HepG2 (cell line): Measurements from ENCODE around the gene BABAM2. TPM values are rescaled to one million over a fixed set of nuclear protein-coding genes. Genes with fewer than 3 reads are reported as not detected.
A peak's percentile ranks its signal among the peaks of the same experiment; 100 is the strongest.

ENCODE experiments used
- ATAC-seq: fragments of 200-7000 bp; cut with Tn5 transposase; 3 replicates; pipeline ENCODE4 v1.9.1; 2020; ENCODE audit warnings: mild to moderate bottlenecking, moderate library complexity
- BruUV-seq: library from RNA; stranded (reverse); fragments of 400-500 nt; replicated peaks from 2 replicates; lab custom pipeline; 2021; lab: Mats Ljungman, UMichigan
- CTCF ChIA-PET: fragments of 300-600 bp; formaldehyde crosslinking; extraction: SDS; loops from one replicate; lab custom pipeline; 2021; ENCODE audit warnings: low total read pairs, inconsistent platforms, low intra/inter-chr PET ratio; lab: Yijun Ruan, JAX
- POLR2A ChIA-PET: fragments of 350-600 bp; sonication (Branson Sonifier 250); formaldehyde crosslinking; loops from one replicate; lab custom pipeline; 2020; ENCODE audit warnings: antibody characterized with exemption, inconsistent platforms; lab: Yijun Ruan, JAX
- DNase-seq: peaks from one replicate; pipeline ENCODE4 v3.0.0-alpha.2; 2015; ENCODE audit warnings: low spot score
- FAIRE-seq: peaks from 3 replicates; lab custom pipeline; 2011; peaks lifted over from hg19 to GRCh38; lab: Jason Lieb, UNC
- H2AFZ ChIP-seq: one replicate; pipeline ENCODE4 v1.6.1; 2011; ENCODE audit warnings: low read length, inconsistent platforms
- H3K27ac ChIP-seq: fragments of 300-600 bp; 3 replicates; pipeline ENCODE4 v1.8.0; 2011; ENCODE audit warnings: mixed run types, mild to moderate bottlenecking, mixed read lengths, low read length, inconsistent platforms; ENCODE audit not compliant: insufficient read depth; ENCODE audit errors: extremely low read length
- H3K27me3 ChIP-seq, 2 experiments: fragments of 200-600 bp in 1 of 2; 2 replicates in 1 of 2; 3 replicates in 1 of 2; pipeline versions ENCODE4 v1.6.0 to v1.8.0; 2011; ENCODE audit warnings: low read length in 2 of 2, mild to moderate bottlenecking in 2 of 2, moderate library complexity in 2 of 2, inconsistent platforms in 1 of 2; ENCODE audit not compliant: insufficient read depth in 2 of 2, control insufficient read depth in 1 of 2
- H3K36me3 ChIP-seq, 2 experiments: fragments of 200-600 bp in 1 of 2; replicated peaks in 1 of 2; 2 replicates in 1 of 2; 3 replicates in 1 of 2; pipeline versions ENCODE4 v1.5.1 to v1.8.0; 2011; ENCODE audit warnings: low read length in 2 of 2, inconsistent platforms in 1 of 2; ENCODE audit not compliant: insufficient read depth in 2 of 2, control insufficient read depth in 1 of 2
- H3K4me1 ChIP-seq: 2 replicates; pipeline ENCODE4 v1.5.1; 2012; ENCODE audit warnings: low read length, inconsistent platforms; ENCODE audit not compliant: insufficient read depth
- H3K4me2 ChIP-seq: 2 replicates; pipeline ENCODE4 v1.6.0; 2011; ENCODE audit warnings: low read depth, low read length, inconsistent platforms
- H3K4me3 ChIP-seq, 3 experiments: fragments of 200-600 bp in 1 of 3; sonication (generic), shearing (Covaris generic) in 1 of 3; replicated peaks in 1 of 3; 2 replicates each; pipeline ENCODE4 v1.5.1; 2011 to 2016; ENCODE audit warnings: low read length in 3 of 3, inconsistent platforms in 2 of 3, low read depth in 2 of 3, mild to moderate bottlenecking in 2 of 3, control low read depth in 1 of 3, mixed read lengths in 1 of 3; ENCODE audit not compliant: insufficient read depth in 1 of 3
- H3K79me2 ChIP-seq: one replicate; pipeline ENCODE4 v1.6.1; 2011; ENCODE audit warnings: low read length, inconsistent platforms; ENCODE audit not compliant: insufficient read depth
- H3K9ac ChIP-seq: 2 replicates; pipeline ENCODE4 v1.6.0; 2011; ENCODE audit warnings: mild to moderate bottlenecking, low read depth, low read length, inconsistent platforms; ENCODE audit not compliant: insufficient read depth
- H3K9me3 ChIP-seq: 2 replicates; pipeline ENCODE4 v1.5.1; 2012; ENCODE audit warnings: mild to moderate bottlenecking, low read length
- H4K20me1 ChIP-seq: 2 replicates; pipeline ENCODE4 v1.6.0; 2011; ENCODE audit warnings: inconsistent platforms, mild to moderate bottlenecking, low read length, moderate library complexity; ENCODE audit not compliant: insufficient read depth
- ELF1 ChIP-seq: sonication (generic); formaldehyde crosslinking; IDR thresholded peaks from 2 replicates; pipeline ENCODE4 v1.4.0; 2020; ENCODE audit warnings: missing genetic modification reagents
- HDAC2 ChIP-seq: sonication (generic); formaldehyde crosslinking; IDR thresholded peaks from 2 replicates; pipeline ENCODE4 v1.4.0; 2020; ENCODE audit warnings: missing genetic modification reagents
- HOXD1 ChIP-seq: sonication (generic); formaldehyde crosslinking; IDR thresholded peaks from 2 replicates; pipeline ENCODE4 v1.5.0; 2020; ENCODE audit warnings: missing genetic modification reagents
- KDM3A ChIP-seq: IDR thresholded peaks from 2 replicates; pipeline ENCODE4 v1.6.1; 2018; ENCODE audit warnings: low read depth, missing compliant biosample characterization
- LRRFIP1 ChIP-seq: sonication (generic); formaldehyde crosslinking; conservative IDR thresholded peaks from 2 replicates; pipeline ENCODE4 v1.4.0; 2020; ENCODE audit warnings: missing genetic modification reagents
- MLX ChIP-seq: IDR thresholded peaks from 2 replicates; pipeline ENCODE4 v1.6.1; 2016
- RARG ChIP-seq: sonication (generic); formaldehyde crosslinking; IDR thresholded peaks from 2 replicates; pipeline ENCODE4 v1.4.0; 2020; ENCODE audit warnings: low read depth, mild to moderate bottlenecking, missing genetic modification reagents
- SP1 ChIP-seq, 2 experiments: fragments of 450-650 bp in 1 of 2; sonication (generic) in 1 of 2; formaldehyde crosslinking in 1 of 2; IDR thresholded peaks; 2 replicates each; pipeline versions ENCODE4 v1.4.0 to v1.6.1; 2016 to 2020; ENCODE audit warnings: missing genetic modification reagents in 1 of 2
- TBL1XR1 ChIP-seq: fragments of 150-350 bp; IDR thresholded peaks from 2 replicates; pipeline ENCODE4 v1.6.1; 2014; ENCODE audit warnings: borderline replicate concordance, low read length; ENCODE audit not compliant: partially characterized antibody
- TEAD3 ChIP-seq: optimal IDR thresholded peaks from 2 replicates; pipeline ENCODE3; 2016; ENCODE audit warnings: borderline replicate concordance
- ZC3H13 ChIP-seq: sonication (generic); formaldehyde crosslinking; IDR thresholded peaks from 2 replicates; pipeline ENCODE4 v1.8.1; 2023; ENCODE audit warnings: mild to moderate bottlenecking, missing genetic modification reagents, moderate library complexity
- ZNF251 ChIP-seq: sonication (generic); formaldehyde crosslinking; IDR thresholded peaks from 2 replicates; pipeline ENCODE4 v1.9.0; 2021; ENCODE audit warnings: mild to moderate bottlenecking, missing genetic modification reagents
- ZSCAN5A ChIP-seq: sonication (generic); formaldehyde crosslinking; IDR thresholded peaks from 2 replicates; pipeline ENCODE4 v1.8.0; 2022; ENCODE audit warnings: mild to moderate bottlenecking, missing genetic modification reagents, borderline replicate concordance
- WGBS: methylation state at CpG from one replicate; pipeline ENCODE4 v1.1.6; 2017; ENCODE audit warnings: low lambda C conversion rate; 5-methylcytosine and 5-hydroxymethylcytosine counted together
- in situ Hi-C: cut with HindIII; loops from 2 replicates; pipeline ENCODE4 v1.10.0; 2017; ENCODE audit warnings: low pct_unique_long_range_greater_than_20kb; ENCODE audit not compliant: extremely low pct_ligation_motif_present
- intact Hi-C: fragments of 100-400 bp; cut with micrococcal nuclease; formaldehyde crosslinking; loops from one replicate; pipeline ENCODE4 v1.10.0; 2022; ENCODE audit not compliant: unreplicated experiment
- polyA plus RNA-seq, 8 experiments: library from polyadenylated mRNA; depleted of rRNA in 3 of 8; stranded (reverse) in 7 of 8; unstranded in 1 of 8; fragments of >200 nt; fragmentation: Illumina TruSeq in 4 of 8; extraction: Trizol in 4 of 8; gene quantifications; 2 replicates each; pipeline versions ENCODE4 v1.2.1 to v1.2.3, GENCODE V29; 2011 to 2016; ENCODE audit warnings: low read depth in 4 of 8, missing spikeins in 1 of 8, mixed read lengths in 1 of 8; ENCODE audit not compliant: insufficient read depth in 1 of 8
- total RNA-seq, 5 experiments: library from RNA; depleted of rRNA; stranded (reverse); fragments of >200 nt; fragmentation: Illumina TruSeq; extraction: Trizol; gene quantifications; 2 replicates each; pipeline ENCODE4 v1.2.3, GENCODE V29; 2016; ENCODE audit warnings: low read depth in 1 of 5

Gene BABAM2
- total and polyA plus RNA-seq, 2 of the 13 experiments (the other 11 are each of a cell fraction or from before 2014, with no cell fraction given), result 24.9 to 28.0 TPM

GRCh38 chr2:28344756-28345373 is 454.3 kb downstream of the BABAM2 start:
- intact Hi-C loops, result no loop called here
- ChIA-PET POLR2A (no interaction called here), CTCF (no interaction called here)
- FAIRE-seq, result no peak
- H3K27me3 ChIP-seq, result peaks cover 5 to 8% of the 10 kb centered on the region in 2 experiments; a peak in 2 of 5 replicates
- no peaks in the 10 kb centered on the region for H3K79me2 ChIP-seq
- no peak overlapping the region for H3K27ac ChIP-seq
- H2AFZ ChIP-seq, result no peak overlapping the region
- in situ Hi-C loops, result no loop called here
- H4K20me1 ChIP-seq, result no peaks in the 10 kb centered on the region
- H3K4me2 ChIP-seq, result no peak overlapping the region
- H3K36me3 ChIP-seq, result no peaks in the 10 kb centered on the region
- peak; percentile 13 for ATAC-seq
- H3K4me3 ChIP-seq, result no peak overlapping the region
- no peak for DNase-seq
- H3K9me3 ChIP-seq, result no peaks in the 10 kb centered on the region
- peaks cover 34% of the 10 kb centered on the region for H3K4me1 ChIP-seq
- no TSS peak for BruUV-seq
- TF ChIP-seq KDM3A (CRISPR knock-in tag), result no peak
- no peak for TF ChIP-seq TEAD3 (CRISPR knock-in tag)
- no peak for TF ChIP-seq ZSCAN5A (CRISPR knock-in tag)
- TF ChIP-seq LRRFIP1 (CRISPR knock-in tag), result no peak
- no peak for TF ChIP-seq SP1 (IDR thresholded peaks at IDR 0.05)
- no peak for TF ChIP-seq SP1 (CRISPR knock-in tag; IDR thresholded peaks at IDR 0.05)
- no peak for TF ChIP-seq RARG (CRISPR knock-in tag)
- TF ChIP-seq ELF1 (CRISPR knock-in tag), result no peak
- TF ChIP-seq HDAC2 (CRISPR knock-in tag), result no peak
- TF ChIP-seq MLX (CRISPR knock-in tag), result no peak
- TF ChIP-seq TBL1XR1, result no peak
- no peak for TF ChIP-seq ZNF251
- TF ChIP-seq ZC3H13 (CRISPR knock-in tag), result no peak
- no peak for TF ChIP-seq HOXD1
- TF ChIP-seq, all 625 proteins: peak for 0
- H3K9ac ChIP-seq, result no peak overlapping the region
- WGBS, result 66% methylated on average over 28 of the region's 30 CpGs
